Activated T-cell treated with anti-CD3 and anti-CD28 coated beads for 4 hours (primary cell): ENCODE measurements around the gene CSMD2.

Source experiments
- DNase-seq: peaks from one replicate; pipeline ENCODE4 v3.0.0-alpha.2; 2020

Gene CSMD2

DNA sequence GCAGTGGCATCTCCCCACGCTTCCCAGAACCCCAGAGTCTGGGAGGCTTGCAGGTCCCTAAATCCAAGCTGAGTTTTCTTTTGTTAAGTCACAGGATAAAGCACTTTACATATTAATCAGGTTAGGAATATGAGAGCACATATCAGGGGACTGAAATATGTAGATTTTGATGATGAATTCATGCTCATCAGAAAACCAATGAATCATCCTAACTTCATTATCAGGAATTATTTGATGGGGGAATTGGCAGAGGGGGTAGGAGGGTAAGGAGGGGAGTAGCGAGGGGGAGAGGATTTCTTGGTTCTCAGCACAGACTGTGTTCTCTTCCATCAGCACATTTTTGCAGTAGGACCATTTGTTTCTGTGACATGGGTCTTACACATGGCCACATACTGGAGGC is 269.1 kb downstream of the CSMD2 start:
- no peak for DNase-seq

DNA sequence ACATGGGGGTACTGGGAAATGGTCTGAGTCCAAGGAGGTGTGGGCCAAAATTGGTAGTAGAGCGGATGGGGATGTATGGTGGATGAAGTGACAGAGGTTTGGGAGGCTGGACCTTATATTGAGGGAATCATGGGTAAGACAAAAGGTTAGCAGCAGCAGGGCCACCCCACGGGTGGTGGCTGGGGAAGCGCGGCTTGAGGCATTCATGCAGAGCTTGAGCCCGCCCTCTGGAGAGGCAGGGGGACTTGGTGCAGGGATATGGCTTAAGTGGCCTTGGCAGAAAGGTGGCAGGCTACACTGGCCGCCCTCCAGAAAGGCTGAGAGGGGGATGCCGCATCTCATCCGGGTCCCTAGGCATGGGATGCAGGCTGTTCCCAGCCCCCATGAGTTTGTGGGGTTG is 269.6 kb downstream of the CSMD2 start:
- DNase-seq, result no peak

DNA sequence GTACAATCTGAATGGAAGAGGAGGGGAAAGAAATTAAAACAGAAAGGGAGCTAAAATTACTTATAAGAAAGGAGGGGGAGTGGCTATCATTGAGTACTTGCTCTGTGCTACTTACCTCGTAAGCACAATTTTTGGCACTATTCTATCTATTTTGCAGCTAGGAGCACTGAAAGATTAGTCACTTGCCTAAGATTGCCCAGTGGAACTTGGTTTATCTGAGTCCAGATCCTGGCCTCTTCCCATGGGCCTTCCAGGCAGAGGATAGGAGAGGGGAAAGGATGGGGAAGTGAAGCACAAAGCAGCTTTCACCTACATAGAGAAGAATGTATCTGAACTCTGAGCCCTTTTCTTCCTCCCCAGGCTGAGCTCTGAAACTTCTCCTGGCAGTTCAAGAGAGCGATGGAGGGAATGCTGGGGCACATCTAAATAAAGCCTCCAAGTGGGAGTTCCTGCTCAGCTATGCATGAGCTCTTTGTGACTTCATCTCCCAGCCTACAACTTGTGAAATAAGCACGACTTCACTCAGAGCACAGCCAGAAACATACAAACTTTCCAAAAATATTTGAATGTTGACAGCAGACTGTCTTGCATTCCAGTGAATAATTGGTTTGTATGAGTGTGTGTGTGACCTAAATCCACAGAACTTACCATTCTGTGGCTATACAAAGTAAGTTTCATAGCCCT is 271.7 kb downstream of the CSMD2 start:
- DNase-seq, result no peak

DNA sequence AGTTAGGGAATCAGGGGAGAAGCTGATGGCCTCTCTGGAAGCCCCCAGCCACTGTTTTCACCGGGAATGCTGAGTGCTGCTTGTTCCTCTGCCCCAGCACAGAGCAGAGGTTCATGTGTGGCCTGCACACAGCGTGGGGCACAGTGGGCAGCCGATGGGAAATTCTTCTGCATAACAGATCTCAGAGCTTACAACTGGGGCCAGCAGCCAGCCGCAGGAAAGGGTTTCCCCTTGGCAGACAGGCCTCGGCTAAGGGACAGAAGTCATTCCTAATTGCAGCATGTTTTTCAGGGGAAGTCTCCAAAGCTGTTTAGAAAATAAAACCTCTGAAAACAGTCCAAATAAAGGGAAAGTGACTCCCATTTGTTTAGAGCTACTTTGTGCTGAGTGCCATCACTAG is 278.5 kb downstream of the CSMD2 start:
- no peak for DNase-seq

DNA sequence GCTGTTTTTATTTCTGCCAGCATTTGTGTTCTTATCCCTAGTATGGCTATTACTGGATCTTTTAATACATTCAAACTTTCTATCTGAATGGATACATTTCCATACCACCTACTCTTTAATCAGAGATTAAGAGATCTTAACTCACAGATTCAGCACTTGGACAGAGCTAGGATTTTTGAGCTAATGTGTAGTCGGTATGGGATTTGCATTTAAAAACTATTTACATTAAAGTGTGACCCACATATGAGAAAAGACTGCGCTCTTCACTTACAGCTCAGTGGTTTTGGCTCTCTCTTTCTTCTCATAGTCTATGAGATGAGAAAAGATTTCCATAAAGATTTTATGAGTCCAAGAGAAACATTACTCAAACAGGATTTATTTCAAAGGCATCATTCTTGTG is 284.7 kb downstream of the CSMD2 start:
- DNase-seq, result no peak

DNA sequence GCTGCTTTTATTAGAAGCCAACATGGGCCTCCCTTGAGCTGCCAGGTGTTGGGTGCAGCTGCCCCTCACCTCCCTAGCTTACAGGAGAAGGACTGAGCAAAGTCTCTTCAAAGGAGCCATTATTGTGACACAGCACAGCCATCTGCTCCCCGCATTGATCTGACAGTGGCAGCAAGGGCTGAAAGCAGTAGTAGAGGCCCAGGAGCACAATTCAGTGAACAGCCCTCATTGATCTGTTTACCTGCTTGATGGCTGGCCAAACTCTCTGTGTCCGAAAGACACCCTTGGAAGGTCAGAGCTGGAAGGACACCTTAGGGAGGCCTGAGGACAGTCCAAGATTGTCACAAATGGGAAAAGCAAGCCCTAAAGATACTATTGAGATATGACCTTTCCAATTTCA is 286.6 kb downstream of the CSMD2 start:
- DNase-seq, result no peak

DNA sequence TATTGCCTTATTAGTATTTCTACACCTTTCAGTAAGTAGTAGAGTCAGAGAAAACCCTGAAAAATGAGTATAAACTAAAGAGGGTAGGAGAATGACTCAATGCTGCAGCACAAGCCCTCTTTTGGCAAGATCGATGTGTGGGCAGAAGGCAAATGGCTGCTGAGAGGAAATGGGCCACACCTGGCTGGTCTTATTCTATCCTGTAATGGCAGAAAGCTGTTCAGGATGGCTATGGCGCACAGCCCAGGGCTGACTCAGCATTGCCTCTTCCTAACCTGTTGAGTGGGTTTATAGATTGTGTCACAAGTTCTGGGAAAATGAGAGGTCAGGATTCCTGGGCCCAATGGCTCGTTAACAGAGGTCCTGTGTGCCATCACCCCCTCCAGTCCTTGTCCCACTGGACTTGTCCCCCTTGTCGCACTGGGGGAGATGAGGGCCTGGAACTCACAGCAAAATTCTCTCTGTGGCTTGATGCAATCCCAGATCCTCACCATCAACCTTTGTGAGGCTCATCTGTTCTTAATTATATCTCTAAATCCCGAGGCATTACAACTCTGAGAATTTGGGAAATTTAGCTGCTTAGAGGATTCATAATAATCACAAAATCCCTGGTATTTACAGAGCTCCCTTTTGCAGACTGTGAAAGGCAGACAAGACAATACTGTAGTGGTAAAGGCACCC is 287.9 kb downstream of the CSMD2 start:
- DNase-seq, result no peak

DNA sequence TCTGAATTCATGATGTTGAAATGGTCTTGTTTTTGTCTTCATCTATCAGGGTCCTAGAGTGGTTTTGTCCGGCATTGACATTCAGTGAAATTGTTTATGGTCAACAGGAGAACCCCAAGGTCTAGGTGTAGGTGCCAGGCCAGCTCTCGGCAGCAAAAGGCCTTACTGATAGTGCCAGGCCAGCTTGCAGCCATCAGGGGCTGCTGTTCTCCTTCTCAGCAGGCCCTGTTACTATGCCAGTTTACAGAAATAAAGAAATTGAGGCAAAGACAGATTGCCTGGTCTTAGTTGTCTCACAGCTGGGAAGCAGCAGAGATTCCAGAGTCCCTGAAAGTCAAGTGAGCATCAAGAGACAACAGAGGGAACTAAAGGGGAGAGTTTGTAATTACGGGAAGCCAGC is 289.2 kb downstream of the CSMD2 start:
- no peak for DNase-seq

DNA sequence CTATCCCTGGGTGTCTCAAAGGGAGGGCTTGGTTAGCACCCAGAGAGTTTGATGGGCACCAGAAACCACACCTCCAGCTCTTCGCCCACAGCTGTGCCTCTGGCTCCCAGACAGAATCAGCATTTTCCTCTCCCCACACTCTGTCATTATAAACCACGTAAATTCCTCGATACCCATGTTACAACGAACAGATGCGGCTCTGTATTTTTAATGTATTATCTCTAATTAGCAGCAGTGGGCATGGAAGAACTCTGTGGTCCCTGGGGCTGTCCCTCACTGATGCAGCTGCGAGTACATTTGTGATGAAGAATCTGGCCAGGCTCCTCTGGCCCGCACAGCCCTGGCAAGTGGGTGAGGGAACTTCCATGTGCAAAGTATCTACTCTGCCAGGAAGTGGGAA is 290.4 kb downstream of the CSMD2 start:
- DNase-seq, result no peak

DNA sequence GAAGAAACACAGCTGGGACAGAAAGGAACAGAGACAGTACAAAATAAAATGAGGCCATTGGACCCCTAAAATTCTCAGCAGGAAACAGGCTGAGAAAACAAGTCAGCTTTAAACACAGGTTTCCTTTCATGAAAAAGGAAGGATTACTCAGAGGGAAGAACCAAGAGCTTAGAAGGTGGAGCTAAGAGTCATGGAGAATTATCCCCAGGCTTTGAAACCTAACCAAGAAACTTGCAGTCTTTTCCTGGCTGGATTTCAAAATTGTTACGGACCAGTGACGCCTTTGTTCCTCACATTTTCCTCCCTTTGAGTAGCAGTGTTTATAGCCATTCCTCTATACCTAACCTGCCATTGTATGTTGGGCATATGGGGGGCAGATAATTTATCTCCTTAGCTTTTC is 292.3 kb downstream of the CSMD2 start:
- DNase-seq, result no peak

DNA sequence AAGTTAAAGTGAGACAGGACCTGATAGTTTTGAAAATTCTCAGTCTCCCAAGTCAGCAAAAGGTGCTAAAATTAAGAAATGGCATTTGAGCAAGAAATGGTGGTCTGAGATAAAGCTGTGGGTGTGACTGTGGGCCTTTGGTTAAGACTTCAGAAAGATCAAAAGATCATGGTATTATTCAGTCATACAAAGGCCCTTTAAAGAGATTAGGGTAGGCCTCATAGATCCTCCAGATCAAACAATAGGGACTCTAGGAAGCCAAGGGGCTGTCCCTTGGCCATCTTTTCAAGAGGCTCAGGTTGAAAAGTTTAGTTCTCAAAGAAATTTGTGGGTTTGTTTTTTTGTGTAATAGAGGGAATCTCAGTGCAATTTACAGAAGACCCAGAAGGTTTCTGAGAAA is 292.8 kb downstream of the CSMD2 start:
- no peak for DNase-seq

DNA sequence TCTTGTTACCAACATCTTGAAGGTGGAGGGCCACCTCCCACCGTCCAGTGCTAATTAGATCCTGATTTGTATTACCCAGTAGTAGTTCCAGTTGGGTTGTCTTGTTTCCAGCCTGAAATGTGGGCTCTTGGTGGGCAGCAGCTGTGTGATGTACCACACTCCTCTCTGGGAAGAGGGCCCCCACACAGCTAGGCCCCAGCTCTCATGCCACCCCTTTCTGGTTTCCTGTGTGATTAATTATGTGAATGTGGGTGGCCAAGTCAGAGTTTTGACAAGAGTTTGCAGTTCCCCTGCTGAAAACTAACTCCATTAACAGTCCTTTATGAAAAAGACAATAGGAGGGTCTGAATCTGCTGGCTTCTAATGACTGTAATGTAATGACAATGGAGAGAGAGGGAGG is 297.3 kb downstream of the CSMD2 start:
- no peak for DNase-seq

DNA sequence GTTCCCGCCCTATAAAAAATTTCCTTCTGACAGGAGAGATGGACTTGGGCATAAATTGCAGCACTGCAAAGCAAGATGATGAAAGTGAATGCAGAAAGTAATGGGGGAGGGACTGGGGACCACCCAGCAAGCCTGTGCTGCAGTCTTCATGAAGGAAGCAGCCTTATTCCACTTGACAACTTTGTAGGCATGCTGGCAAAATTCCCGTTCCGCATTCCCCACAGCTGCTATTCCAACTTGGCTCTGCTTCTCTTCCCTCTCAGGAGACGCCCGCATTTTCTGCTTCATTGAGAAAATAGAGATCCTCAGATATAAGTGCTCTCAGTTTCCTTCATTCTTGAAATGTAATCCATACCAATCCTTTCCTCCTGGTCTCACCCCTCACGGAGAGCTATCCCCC is 298.7 kb downstream of the CSMD2 start:
- no peak for DNase-seq

DNA sequence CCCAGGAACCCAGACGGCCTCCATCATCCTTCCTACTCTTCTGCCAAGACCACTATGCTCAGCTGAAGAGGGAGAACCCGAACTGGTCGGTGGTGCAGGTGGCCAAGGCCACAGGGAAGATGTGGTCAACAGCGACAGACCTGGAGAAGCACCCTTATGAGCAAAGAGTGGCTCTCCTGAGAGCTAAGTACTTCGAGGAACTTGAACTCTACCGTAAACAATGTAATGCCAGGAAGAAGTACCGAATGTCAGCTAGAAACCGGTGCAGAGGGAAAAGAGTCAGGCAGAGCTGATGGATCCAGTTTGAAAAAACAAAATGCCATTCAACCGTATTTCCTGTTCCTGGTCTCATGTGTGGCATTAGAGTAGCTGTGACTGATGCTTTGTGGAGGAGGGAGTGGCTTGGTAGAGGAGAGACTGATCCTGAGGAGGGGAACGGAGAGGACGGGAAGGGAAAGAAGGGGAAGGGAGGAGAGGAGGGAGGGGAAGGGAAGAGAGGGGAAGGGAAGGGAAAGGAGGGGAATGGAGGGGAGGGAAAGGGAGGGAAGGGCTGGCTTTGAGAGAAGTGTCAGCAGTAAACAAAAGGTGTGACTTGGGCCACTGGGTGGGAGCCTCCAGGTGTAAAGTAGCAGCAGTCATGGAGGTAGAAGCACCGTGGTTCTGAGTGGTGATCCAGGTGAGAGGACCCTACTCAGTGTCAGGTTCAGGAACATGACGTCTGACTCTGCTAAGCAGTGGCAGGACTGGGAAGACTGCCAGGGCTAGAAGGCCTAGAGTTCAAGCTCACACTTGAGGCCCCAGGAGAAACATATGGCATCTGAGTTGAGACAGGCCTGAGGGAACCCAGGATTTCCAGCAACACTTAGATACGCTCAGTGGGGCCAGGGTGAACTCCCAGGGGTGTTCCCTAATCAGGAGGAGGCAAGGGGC is 300.3 kb downstream of the CSMD2 start:
- no peak for DNase-seq

DNA sequence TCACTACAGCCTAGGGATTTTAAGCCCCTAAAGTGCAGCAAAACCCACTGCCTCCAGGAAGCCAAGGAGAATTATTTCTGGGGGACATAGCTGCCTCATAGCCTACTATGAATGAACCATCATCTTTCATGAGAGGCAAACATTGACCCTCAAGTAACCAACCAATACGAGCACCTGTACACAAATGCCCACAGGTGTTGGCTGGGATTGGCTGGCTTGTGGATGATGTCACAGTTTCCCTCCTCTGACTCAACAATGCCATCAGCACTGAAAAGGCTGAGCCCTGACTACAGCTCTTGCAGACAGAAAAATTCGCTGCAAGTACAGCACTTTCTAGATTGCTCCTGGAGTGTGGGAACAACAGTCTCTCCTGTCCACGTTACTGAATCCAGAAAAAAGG is 301.3 kb downstream of the CSMD2 start, which contains the start of gene HMGB4:
TSS of gene HMGB4 (plus strand) at position 301 of the 400 bp plus-strand sequence. CDS start 113 bp downstream, outside the sequence.
- DNase-seq, result no peak

DNA sequence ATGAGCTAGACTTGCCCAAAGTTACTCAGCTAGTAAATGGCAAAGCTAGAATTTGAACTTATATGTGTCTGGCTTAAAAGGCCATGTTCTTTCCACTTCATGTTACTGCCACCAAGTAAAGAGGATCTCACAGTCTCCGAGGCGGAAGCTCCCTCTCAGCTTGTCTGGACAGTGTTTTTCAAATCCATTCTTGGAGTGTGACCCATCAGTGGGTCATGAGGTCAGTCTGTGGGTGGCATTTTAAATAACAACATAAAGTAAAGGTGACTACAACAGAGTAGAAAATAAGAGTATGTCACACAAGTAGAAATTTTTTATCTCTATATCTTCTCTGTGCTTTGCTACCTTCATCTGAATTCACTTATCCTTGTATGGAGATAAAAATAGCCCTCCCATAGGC is 304.4 kb downstream of the CSMD2 start:
- no peak for DNase-seq

DNA sequence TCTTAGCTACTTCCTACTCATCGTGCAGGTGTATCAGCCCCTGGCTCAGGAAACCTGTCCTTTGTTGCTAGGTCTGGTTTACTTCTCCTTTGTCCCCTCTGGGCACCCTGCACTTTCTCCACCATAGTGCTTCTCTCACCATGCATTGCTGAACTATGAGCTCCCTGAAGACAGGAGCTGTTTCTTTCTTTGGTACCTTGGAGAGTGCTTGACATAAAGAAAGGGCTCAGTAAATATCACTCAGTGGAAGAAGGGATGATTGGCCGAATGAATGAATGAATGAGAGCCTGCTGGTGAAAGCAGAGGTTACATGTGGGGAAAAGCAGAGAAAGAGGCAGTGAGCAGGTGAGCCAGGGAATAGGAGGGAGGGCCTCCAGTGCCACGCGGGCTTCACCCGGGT is 310.9 kb downstream of the CSMD2 start:
- DNase-seq, result no peak

DNA sequence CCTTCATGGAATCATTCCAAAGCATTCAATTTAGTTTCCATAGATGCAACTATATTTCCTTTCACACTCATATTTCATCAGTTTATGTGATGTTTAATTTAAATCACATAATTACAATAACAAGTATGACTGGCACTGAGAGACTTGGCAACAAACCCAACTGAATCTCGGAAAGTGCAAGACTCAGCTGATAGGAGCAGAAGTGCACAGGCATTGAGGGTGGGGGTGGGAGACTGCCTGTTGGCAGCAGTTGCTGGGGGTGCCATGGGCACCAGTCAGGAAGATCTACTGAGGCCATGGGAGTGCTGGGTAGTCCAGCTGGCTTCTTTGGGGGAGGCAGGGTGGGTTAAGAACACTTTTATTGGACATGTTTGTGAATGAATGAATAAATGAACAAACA is 311.6 kb downstream of the CSMD2 start:
- DNase-seq, result no peak

DNA sequence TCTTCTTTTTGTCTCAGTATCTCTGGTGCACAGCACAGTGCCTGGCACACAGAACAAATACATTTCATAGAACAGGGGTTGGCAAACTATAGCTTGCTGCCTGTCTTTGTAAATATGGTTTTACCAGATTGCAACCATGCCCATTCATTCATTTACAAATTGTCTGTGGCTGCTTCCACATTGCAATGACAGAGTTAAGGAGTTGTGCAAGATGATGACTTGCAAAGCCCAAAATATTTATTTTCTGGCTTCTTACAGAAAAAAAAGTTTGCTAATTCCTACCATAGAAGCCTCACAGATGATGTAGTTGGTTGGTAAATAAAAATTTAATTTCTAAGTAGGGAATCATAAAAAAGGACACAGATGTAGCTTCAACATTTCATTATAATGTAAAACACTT is 312.3 kb downstream of the CSMD2 start:
- DNase-seq, result no peak

DNA sequence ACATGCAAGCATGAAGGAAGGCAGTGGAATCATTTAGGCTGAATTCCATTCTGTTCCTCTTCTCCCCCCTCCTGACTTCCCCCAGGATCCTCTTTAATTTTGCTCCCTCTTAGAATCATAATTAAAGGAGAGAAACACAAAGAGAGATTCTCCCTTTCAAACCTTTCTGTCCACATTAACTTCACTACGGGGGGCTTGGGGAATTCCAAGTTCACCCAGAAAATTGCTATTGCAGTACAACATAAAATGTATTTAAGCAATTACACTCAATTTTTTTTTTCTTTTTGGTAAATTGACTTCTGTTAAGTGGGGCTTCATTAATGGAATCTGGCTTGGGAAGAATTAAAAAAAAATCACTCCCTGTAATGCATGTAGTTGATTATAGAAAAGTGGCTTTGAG is 314.5 kb downstream of the CSMD2 start:
- DNase-seq, result no peak

DNA sequence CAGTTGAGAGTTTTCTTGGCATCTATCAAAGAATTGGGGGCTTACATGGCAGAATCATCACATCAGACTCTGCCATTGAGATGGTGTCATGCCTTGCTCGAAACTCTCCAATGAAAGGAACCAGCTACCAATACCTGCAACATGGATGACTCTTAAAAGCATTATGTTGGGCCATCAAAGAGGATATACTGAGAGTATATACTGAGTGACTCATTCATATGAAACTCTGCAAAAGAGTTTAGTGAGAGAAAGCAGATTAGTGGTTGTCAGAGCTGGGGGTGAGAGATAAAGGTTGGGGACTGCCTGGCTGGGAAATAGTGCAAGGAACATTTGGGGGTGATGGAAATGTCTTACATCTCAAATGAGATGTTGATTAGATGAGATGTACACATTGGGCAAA is 315.8 kb downstream of the CSMD2 start:
- DNase-seq, result no peak

DNA sequence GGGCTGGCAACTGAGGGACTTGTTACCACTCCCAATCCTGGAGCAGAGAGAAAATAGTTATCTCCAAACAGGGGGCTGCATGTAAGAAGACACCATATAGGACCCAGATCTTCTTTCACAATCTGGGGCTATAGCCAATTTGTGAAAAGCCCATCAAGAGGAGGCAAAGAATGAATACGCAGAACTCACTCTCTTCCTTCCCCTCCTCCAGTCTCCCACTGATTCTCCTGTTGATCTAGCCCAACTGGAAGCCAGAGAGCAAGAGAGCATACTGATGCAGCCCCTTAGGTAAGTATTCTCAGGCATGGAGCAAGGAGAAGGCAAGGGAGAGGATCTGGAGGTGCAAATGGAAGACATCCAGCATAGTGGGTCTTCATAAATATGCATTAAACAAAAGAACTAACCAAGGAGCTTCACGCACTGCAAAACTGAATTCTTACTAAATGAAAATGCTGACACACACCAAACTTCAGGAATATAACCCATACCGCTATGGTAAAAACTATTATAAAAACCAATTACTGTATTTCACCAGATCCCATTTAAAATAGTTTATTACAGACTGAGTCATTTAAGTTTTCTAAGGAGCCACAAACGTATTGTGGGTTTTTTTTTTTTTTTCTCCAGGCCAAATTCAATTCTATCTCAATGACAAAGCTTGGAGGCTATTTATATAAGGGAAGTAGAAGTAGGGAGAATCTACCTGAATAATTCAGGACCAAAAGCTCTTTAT is 316.7 kb downstream of the CSMD2 start:
- DNase-seq, result no peak

DNA sequence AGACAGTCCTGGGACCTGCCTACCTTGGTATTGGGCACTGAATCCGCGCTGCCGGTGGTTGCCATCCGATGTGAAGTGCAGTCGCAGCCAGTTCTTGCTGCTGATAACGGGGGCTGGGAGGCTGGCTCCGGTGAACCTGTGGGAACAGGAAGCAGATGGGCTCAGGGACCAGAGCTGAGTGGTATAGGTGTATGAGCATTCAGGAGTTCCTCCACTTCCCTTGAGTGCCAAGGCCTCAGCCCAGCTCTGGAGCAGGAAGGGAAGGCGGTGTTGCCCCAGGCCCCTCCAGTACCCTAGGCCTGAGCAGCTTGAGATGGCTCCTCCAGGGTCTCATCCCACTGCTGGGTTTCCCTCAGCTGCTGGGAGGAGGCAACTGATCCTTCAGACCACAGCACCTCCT is 318.2 kb downstream of the CSMD2 start:
- no peak for DNase-seq
